H1 (cell line): ENCODE results near the gene PRR30. TPM values are rescaled to one million over a fixed set of nuclear protein-coding genes. Genes with fewer than 3 reads are reported as not detected.
A peak's percentile ranks its signal among the peaks of the same experiment; 100 is the strongest.

Experiments
- CTCF ChIA-PET: fragments of 300-600 bp; sonication (Branson Sonifier 250); formaldehyde crosslinking; loops from one replicate; lab custom pipeline; 2021; ENCODE audit not compliant: partially characterized antibody; lab: Charles Lee
- POLR2A ChIA-PET: fragments of 300-600 bp; sonication (Branson Sonifier 250); formaldehyde crosslinking; loops from one replicate; lab custom pipeline; 2021; ENCODE audit warnings: inconsistent platforms; ENCODE audit not compliant: partially characterized antibody; lab: Charles Lee
- DNase-seq, 2 experiments: peaks; one replicate each; pipeline versions ENCODE4 v3.0.0 to v3.0.0-alpha.2; 2010 to 2022; ENCODE audit warnings: low spot score in 2 of 2, low read depth in 1 of 2, mixed read lengths in 1 of 2
- FAIRE-seq: peaks from 2 replicates; lab custom pipeline; 2011; peaks lifted over from hg19 to GRCh38; lab: Jason Lieb, UNC
- H2AFZ ChIP-seq: 2 replicates; pipeline ENCODE4 v1.8.1; 2012; ENCODE audit warnings: low read length, inconsistent platforms
- H2AK5ac ChIP-seq: 2 replicates; pipeline ENCODE4 v1.6.1; 2013; ENCODE audit warnings: low read depth, low read length
- H2BK120ac ChIP-seq: replicated peaks from 2 replicates; pipeline ENCODE3; 2013; ENCODE audit warnings: low read depth, low read length, inconsistent platforms
- H2BK12ac ChIP-seq: 2 replicates; pipeline ENCODE4 v1.6.1; 2013; ENCODE audit warnings: low read depth, low read length
- H2BK15ac ChIP-seq: 2 replicates; pipeline ENCODE4 v1.6.1; 2013; ENCODE audit warnings: low read length
- H2BK20ac ChIP-seq: 2 replicates; pipeline ENCODE4 v1.6.1; 2013; ENCODE audit warnings: low read length
- H2BK5ac ChIP-seq: 2 replicates; pipeline ENCODE4 v1.6.1; 2013; ENCODE audit warnings: low read depth, low read length
- H3K14ac ChIP-seq: 2 replicates; pipeline ENCODE4 v1.6.1; 2013; ENCODE audit warnings: inconsistent platforms; ENCODE audit not compliant: insufficient read length
- H3K18ac ChIP-seq: 2 replicates; pipeline ENCODE4 v1.6.1; 2013; ENCODE audit warnings: low read length; ENCODE audit errors: extremely low read depth
- H3K23ac ChIP-seq: 2 replicates; pipeline ENCODE4 v1.6.1; 2013; ENCODE audit warnings: inconsistent platforms; ENCODE audit not compliant: insufficient read length
- H3K23me2 ChIP-seq: 2 replicates; pipeline ENCODE4 v1.6.1; 2013; ENCODE audit warnings: low read depth, low read length
- H3K27ac ChIP-seq: 2 replicates; pipeline ENCODE4 v1.6.1; 2011; ENCODE audit warnings: low read depth, low read length, inconsistent platforms
- H3K27me3 ChIP-seq, 4 experiments: replicated peaks in 1 of 4; 1 replicate in 1 of 4; 2 replicates in 3 of 4; pipeline versions ENCODE4 v1.6.1 to v1.8.1; 2011 to 2013; ENCODE audit warnings: low read length in 3 of 4, mild to moderate bottlenecking in 3 of 4, inconsistent platforms in 2 of 4, mixed read lengths in 2 of 4, moderate library complexity in 1 of 4; ENCODE audit not compliant: control insufficient read depth in 3 of 4, insufficient read depth in 3 of 4; ENCODE audit errors: extremely low read depth in 1 of 4
- H3K36me3 ChIP-seq, 4 experiments: 2 replicates each; pipeline versions ENCODE4 v1.6.1 to v1.8.1; 2011 to 2013; ENCODE audit warnings: mild to moderate bottlenecking in 4 of 4, low read length in 3 of 4, moderate library complexity in 2 of 4, control low read depth in 1 of 4, inconsistent platforms in 1 of 4; ENCODE audit not compliant: insufficient read depth in 4 of 4, control insufficient read depth in 2 of 4
- H3K4ac ChIP-seq: replicated peaks from 2 replicates; pipeline ENCODE3; 2013; ENCODE audit warnings: low read length, low read depth, mixed read lengths, inconsistent platforms; ENCODE audit not compliant: insufficient read length
- H3K4me1 ChIP-seq, 4 experiments: replicated peaks in 1 of 4; 1 replicate in 1 of 4; 2 replicates in 3 of 4; pipeline versions ENCODE4 v1.6.1 to v1.8.1; 2011 to 2013; ENCODE audit warnings: low read length in 3 of 4, inconsistent platforms in 2 of 4, mixed read lengths in 1 of 4; ENCODE audit not compliant: insufficient read depth in 4 of 4, control insufficient read depth in 3 of 4
- H3K4me2 ChIP-seq, 2 experiments: 2 replicates each; pipeline versions ENCODE4 v1.6.1 to v1.8.1; 2011 to 2013; ENCODE audit warnings: low read depth in 2 of 2, low read length in 2 of 2, control low read depth in 1 of 2, inconsistent platforms in 1 of 2, mild to moderate bottlenecking in 1 of 2; ENCODE audit not compliant: insufficient read depth in 1 of 2
- H3K4me3 ChIP-seq, 4 experiments: fragments of 200-600, 300-600 bp in 1 of 4; sonication (generic), shearing (Covaris generic), sonication (Bioruptor Twin) in 1 of 4; 2 replicates each; pipeline versions ENCODE4 v1.5.1 to v1.8.1; 2011 to 2016; ENCODE audit warnings: low read length in 4 of 4, low read depth in 3 of 4, control low read depth in 2 of 4, inconsistent platforms in 2 of 4, mild to moderate bottlenecking in 2 of 4, mixed read lengths in 1 of 4, moderate library complexity in 1 of 4; ENCODE audit not compliant: insufficient read depth in 2 of 4; ENCODE audit errors: extremely low read depth in 1 of 4
- H3K56ac ChIP-seq: replicated peaks from 2 replicates; pipeline ENCODE3; 2013; ENCODE audit warnings: low read depth, mild to moderate bottlenecking, mixed read lengths, low read length, inconsistent platforms; ENCODE audit not compliant: insufficient read length
- H3K79me1 ChIP-seq: 2 replicates; pipeline ENCODE4 v1.6.1; 2013; ENCODE audit warnings: low read depth, low read length, control low read depth
- H3K79me2 ChIP-seq, 2 experiments: 2 replicates each; pipeline versions ENCODE4 v1.6.1 to v1.8.1; 2012 to 2013; ENCODE audit warnings: low read length in 2 of 2, mild to moderate bottlenecking in 2 of 2, inconsistent platforms in 1 of 2; ENCODE audit not compliant: insufficient read depth in 2 of 2, control insufficient read depth in 1 of 2
- H3K9ac ChIP-seq, 4 experiments: replicated peaks in 1 of 4; 1 replicate in 1 of 4; 2 replicates in 3 of 4; pipeline versions ENCODE4 v1.6.1 to v1.8.1; 2011 to 2013; ENCODE audit warnings: low read depth in 3 of 4, low read length in 3 of 4, control low read depth in 2 of 4, mild to moderate bottlenecking in 2 of 4, moderate library complexity in 2 of 4, inconsistent platforms in 1 of 4; ENCODE audit errors: extremely low read depth in 1 of 4
- H3K9me3 ChIP-seq, 2 experiments: 2 replicates each; pipeline versions ENCODE4 v1.6.1 to v1.8.1; 2012 to 2013; ENCODE audit warnings: mild to moderate bottlenecking in 2 of 2, moderate library complexity in 2 of 2, control low read depth in 1 of 2, inconsistent platforms in 1 of 2, low read depth in 1 of 2, low read length in 1 of 2, mixed read lengths in 1 of 2; ENCODE audit not compliant: insufficient read depth in 2 of 2
- H4K20me1 ChIP-seq, 2 experiments: replicated peaks in 1 of 2; 2 replicates each; pipeline versions ENCODE3 to v1.8.1; 2011 to 2013; ENCODE audit warnings: inconsistent platforms in 2 of 2, low read length in 2 of 2, mild to moderate bottlenecking in 1 of 2; ENCODE audit not compliant: insufficient read depth in 2 of 2, control insufficient read depth in 1 of 2
- H4K5ac ChIP-seq: 2 replicates; pipeline ENCODE4 v1.6.1; 2013; ENCODE audit warnings: low read length, low read depth, mixed read lengths, inconsistent platforms; ENCODE audit not compliant: insufficient read length
- H4K8ac ChIP-seq: 2 replicates; pipeline ENCODE4 v1.8.0; 2013; ENCODE audit warnings: mild to moderate bottlenecking, moderate library complexity, low read length, inconsistent platforms; ENCODE audit not compliant: insufficient read depth; ENCODE audit errors: extremely low read depth
- H4K91ac ChIP-seq: replicated peaks from 2 replicates; pipeline ENCODE3; 2013; ENCODE audit warnings: low read length, mixed read lengths, inconsistent platforms; ENCODE audit not compliant: insufficient read length
- BCL11A ChIP-seq, 2 experiments: IDR thresholded peaks; one replicate each; pipeline ENCODE4 v1.6.1; 2011; ENCODE audit warnings: low read depth in 2 of 2, low read length in 2 of 2, mild to moderate bottlenecking in 2 of 2
- BRCA1 ChIP-seq: IDR thresholded peaks from 2 replicates; pipeline ENCODE4 v1.6.1; 2012; ENCODE audit warnings: low read depth, low read length, improper control_type of control experiment
- CHD1 ChIP-seq: IDR thresholded peaks from 2 replicates; pipeline ENCODE4 v1.6.1; 2012; ENCODE audit warnings: low read depth, low read length, improper control_type of control experiment
- CTBP2 ChIP-seq: IDR thresholded peaks from 2 replicates; pipeline ENCODE4 v1.7.0; 2011; ENCODE audit warnings: borderline replicate concordance, mild to moderate bottlenecking, moderate library complexity, mixed read lengths, low read length; ENCODE audit not compliant: insufficient read depth, insufficient read length
- EZH2 ChIP-seq: fragments of 200-600 bp; sonication (generic); IDR thresholded peaks from 2 replicates; pipeline ENCODE4 v1.7.1; 2012; ENCODE audit warnings: low read depth, mild to moderate bottlenecking, moderate library complexity, low read length, inconsistent platforms; ENCODE audit not compliant: severe bottlenecking
- GABPA ChIP-seq: IDR thresholded peaks from 2 replicates; pipeline ENCODE4 v1.6.1; 2011; ENCODE audit warnings: mild to moderate bottlenecking, low read length, moderate library complexity, borderline replicate concordance; ENCODE audit not compliant: insufficient read depth
- KDM1A ChIP-seq: fragments of 200-600, 300-600 bp; sonication (generic); IDR thresholded peaks from 2 replicates; pipeline ENCODE4 v1.7.1; 2016; ENCODE audit warnings: mild to moderate bottlenecking, low read length, borderline replicate concordance
- POU5F1 ChIP-seq: IDR thresholded peaks from 2 replicates; pipeline ENCODE4 v1.6.1; 2011; ENCODE audit warnings: low read depth, mild to moderate bottlenecking, low read length, moderate library complexity
- RBBP5 ChIP-seq: IDR thresholded peaks from 2 replicates; pipeline ENCODE4 v1.7.1; 2012; ENCODE audit warnings: low read depth, mild to moderate bottlenecking, inconsistent platforms, low read length, moderate library complexity, borderline replicate concordance
- TCF12 ChIP-seq: IDR thresholded peaks from 2 replicates; pipeline ENCODE4 v1.6.1; 2011; ENCODE audit warnings: low read depth, mild to moderate bottlenecking, low read length
- TEAD4 ChIP-seq: IDR thresholded peaks from 2 replicates; pipeline ENCODE4 v1.6.1; 2012; ENCODE audit warnings: low read depth, low read length, inconsistent platforms, mixed read lengths
- ZNF274 ChIP-seq: IDR thresholded peaks from 2 replicates; pipeline ENCODE4 v1.7.0; 2012; ENCODE audit warnings: low read length, borderline replicate concordance; ENCODE audit errors: extremely low read depth
- WGBS, 2 experiments: shearing (Covaris generic) in 1 of 2; methylation state at CpG; one replicate each; pipeline versions ENCODE4 v1.1.6 to v1.1.7; 2013 to 2015; ENCODE audit warnings: low lambda C conversion rate in 2 of 2, mixed read lengths in 2 of 2, inconsistent platforms in 1 of 2, low coverage in 1 of 2, missing lambda C conversion rate in 1 of 2; ENCODE audit not compliant: insufficient replicate concordance in 2 of 2, insufficient coverage in 1 of 2, insufficient read length in 1 of 2; ENCODE audit errors: extremely low coverage in 1 of 2, missing lambda C conversion rate in 1 of 2; 5-methylcytosine and 5-hydroxymethylcytosine counted together
- polyA plus RNA-seq, 7 experiments: library from polyadenylated mRNA; depleted of rRNA in 3 of 7; stranded (reverse) in 5 of 7; unstranded in 2 of 7; fragments of >200 nt in 5 of 7; fragments of 200-250 nt in 2 of 7; gene quantifications; 1 replicate in 5 of 7; 2 replicates in 1 of 7; 4 replicates in 1 of 7; pipeline versions ENCODE4 v1.2.1 to v1.2.3, GENCODE V29; 2011 to 2013; ENCODE audit warnings: missing spikeins in 2 of 7, mixed read lengths in 2 of 7
- total RNA-seq: library from RNA; stranded (reverse); fragmentation: NEBNext Ultra II Directional; extraction: Animal tissue kit (Norgen Biotek cat#: 25700); gene quantifications from 2 replicates; pipeline ENCODE4 v1.2.1, GENCODE V29; 2021
- TF ChIP-seq, protein P1 (sequence below): IDR thresholded peaks from 2 replicates; pipeline ENCODE4 v1.6.1; 2012; ENCODE audit warnings: inconsistent platforms

PRR30 gene
- total and polyA plus RNA-seq, 2 of the 8 experiments (the other 6 are each of a cell fraction or from before 2014, with no cell fraction given), result not detected

DNA sequence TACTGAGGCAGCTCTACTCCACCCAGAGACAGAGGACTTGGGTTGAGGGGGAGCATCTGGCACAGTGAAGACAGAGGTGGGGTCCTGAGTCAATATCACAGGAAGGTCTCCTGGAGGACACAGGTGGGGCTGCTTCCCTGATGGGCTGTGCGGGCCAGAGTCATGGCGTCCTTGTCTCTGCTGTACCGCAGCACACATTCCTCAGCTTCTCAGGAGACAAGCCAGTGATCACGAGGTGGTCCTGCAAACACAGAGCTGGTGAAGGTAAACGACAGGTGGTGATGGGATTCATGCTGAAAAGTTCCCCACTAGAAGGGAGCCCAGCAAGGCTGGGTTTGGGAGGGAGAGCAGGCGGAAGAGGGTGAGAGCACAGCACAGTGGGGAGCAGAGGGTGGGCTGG lies 19.3 kb upstream of the PRR30 start:
- WGBS, 2 experiments, result 83% methylated on average over 6 of the region's 6 CpGs; no CpG with 5 or more reads in 1 of the 2 experiments
- DNase-seq (no peak), FAIRE-seq (no peak)
- Histone ChIP-seq H3K14ac (no peak overlapping the region), H3K56ac (no peak overlapping the region), H4K91ac (no peak overlapping the region), H3K79me1 (no peaks in the 10 kb centered on the region), H4K5ac (no peak overlapping the region), H3K9ac (no peak overlapping the region), H3K4me3 (no peak overlapping the region), H3K18ac (no peak overlapping the region), H3K23me2 (no peaks in the 10 kb centered on the region), H2BK15ac (no peak overlapping the region), H2BK20ac (no peak overlapping the region; the same call in 1 of the 2 replicates), H2AK5ac (no peak overlapping the region), H2AFZ (peak overlapping the region; percentile 70; the same call in 1 of the 2 replicates), H3K4me1 (no peaks in the 10 kb centered on the region; a peak in 1 of 7 replicates), H3K79me2 (no peaks in the 10 kb centered on the region), H2BK120ac (no peak overlapping the region), H2BK12ac (no peak overlapping the region), H4K8ac (no peak overlapping the region; the same call in 1 of the 2 replicates), H3K9me3 (no peaks in the 10 kb centered on the region), H3K4ac (no peak overlapping the region), H2BK5ac (no peak overlapping the region; the same call in 1 of the 2 replicates), H3K27me3 (no peaks in the 10 kb centered on the region), H3K23ac (no peak overlapping the region), H4K20me1 (no peaks in the 10 kb centered on the region), H3K4me2 (no peak overlapping the region), H3K36me3 (no peaks in the 10 kb centered on the region), H3K27ac (no peak overlapping the region)
- POLR2A ChIA-PET, result interaction anchor here (0.7 to 1.5 kb wide), 6 partner anchors 23 to 62 kb away, joined by 3 to 6 read pairs (median 3); partner anchors contain the start of gene PREB
- CTCF ChIA-PET, result interaction anchor here (0.9 to 4.6 kb wide), 11 partner anchors 8 to 141 kb away, joined by 3 to 36 read pairs (median 4); partner anchors contain the start of gene KHK
- TF ChIP-seq, protein P1, sequence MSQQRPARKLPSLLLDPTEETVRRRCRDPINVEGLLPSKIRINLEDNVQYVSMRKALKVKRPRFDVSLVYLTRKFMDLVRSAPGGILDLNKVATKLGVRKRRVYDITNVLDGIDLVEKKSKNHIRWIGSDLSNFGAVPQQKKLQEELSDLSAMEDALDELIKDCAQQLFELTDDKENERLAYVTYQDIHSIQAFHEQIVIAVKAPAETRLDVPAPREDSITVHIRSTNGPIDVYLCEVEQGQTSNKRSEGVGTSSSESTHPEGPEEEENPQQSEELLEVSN, result no peak
- TF ChIP-seq TEAD4 (no peak), ZNF274 (no peak), CTBP2 (no peak), POU5F1 (no peak), BRCA1 (no peak), RBBP5 (no peak), TCF12 (no peak), KDM1A (no peak), CHD1 (no peak), BCL11A (IDR thresholded peaks at IDR 0.05; ENCODE audit: low read depth in 2 of 2, low read length in 2 of 2) (no peak), GABPA (no peak), EZH2 (no peak)
